GM19452 (cell line): ENCODE measurements around the gene XYLT1.

Source experiments
- ATAC-seq: cut with Tn5 transposase; IDR thresholded peaks from one replicate; pipeline ENCODE4 v1.9.1; 2021; ENCODE audit not compliant: unreplicated experiment

Gene XYLT1

DNA sequence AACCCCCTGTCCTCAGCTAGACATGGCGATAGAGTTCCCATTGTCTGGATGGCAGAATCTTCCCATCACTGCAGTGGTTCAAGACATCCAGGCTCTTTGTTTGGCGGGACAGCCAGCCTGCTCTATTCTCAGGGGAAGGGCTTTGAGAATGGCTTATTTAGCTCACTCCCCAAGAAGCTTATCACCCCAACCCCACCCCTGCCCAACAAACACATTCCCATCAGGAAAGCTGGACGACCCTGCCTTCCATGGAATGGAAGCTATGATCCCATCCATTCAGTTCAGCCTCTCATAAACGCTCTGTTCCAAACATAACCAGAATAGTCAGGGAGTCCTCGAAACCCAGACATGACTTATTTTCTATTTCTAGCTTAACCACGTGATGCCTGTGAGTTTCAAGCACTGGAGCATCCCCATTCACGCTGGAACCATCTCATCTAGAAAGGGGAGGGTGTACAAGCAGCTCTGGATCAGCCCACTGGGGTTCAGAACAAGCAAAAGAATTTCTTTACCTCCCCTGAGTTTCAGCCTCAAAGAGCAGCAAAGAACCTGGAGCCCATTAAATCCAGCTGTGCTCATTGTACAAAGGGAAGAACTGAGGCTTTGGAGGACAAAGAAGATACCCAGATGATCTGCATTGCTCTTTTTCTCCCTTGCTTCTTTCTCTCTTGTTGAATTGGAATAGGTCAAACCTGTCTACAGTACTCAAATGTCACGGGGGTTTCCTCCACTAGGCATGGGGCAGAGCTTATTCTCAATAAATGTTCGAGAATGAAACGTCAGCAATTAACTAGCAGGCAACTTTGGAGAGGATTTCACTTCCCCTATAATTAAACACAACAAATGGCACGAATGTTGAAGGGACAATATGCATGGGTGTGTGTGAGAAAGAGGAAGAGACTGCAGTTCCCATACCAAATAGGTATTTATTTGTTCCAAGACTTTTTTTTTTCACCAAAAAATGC is 93.1 kb downstream of the XYLT1 start:
- no peak for ATAC-seq

DNA sequence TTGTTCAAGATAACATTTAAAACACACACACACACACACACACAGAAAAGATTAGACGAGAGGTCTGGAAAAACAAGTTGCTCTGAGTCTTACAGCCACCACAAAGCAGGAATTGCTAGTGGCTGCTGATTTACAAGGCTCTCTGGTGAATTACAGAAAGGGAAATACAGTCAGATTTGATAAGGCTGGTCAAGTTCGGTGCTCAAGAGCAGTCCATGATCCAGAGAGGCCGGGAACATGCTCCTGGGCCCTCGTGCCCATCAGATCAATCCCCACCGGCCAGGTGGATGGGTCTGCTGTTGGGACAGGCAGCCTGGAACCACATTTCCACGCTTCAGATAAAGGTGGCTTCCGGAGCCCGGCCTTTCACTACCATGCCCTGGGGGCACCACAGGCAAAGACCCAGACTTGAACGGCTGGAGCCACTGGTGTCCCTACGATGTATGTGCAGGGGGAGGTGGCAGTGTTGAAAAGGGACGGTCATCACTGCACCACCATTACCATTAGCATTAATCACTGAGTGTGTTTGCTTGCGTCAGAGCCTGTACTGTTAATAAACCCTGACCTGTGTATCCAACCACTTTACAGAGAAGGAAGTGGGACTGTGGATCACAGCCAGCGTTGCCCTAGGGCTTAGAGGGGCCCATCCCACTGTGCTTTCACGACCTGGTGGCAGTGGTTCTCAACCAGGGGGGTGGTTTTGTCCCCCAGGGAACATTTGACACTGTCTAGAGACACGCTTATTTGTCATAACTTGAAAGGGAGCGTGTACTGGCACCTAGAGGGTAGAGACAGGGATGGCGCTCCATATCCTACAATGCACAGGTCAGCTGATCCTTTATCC is 95.1 kb downstream of the XYLT1 start:
- no peak for ATAC-seq

DNA sequence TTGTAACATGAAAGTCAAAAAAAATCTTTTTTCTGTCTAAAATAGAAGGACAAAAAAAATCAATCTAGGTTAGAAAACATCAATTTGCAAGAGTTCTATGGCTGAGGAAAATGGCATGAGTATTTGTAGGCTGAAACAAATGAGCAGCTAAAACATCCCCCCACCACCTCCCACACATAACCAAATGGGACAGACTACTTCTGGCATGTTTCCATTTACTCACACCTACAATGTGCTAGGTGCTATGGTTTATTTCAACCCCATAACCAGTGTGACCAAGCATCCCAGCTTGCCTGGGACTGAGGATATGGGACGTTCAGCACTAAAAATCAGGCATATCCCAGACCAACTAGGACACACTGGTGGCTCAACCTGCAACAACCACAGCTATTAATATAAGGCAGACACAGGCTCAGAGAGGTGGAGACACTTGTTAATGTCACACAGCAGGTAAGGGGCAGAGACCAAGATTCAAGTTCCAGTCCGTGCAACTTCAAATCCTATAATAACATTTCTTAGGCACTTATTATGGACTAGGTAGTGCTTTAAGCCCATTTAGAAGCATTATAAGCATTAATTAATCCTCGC is 96.0 kb downstream of the XYLT1 start:
- no peak for ATAC-seq

DNA sequence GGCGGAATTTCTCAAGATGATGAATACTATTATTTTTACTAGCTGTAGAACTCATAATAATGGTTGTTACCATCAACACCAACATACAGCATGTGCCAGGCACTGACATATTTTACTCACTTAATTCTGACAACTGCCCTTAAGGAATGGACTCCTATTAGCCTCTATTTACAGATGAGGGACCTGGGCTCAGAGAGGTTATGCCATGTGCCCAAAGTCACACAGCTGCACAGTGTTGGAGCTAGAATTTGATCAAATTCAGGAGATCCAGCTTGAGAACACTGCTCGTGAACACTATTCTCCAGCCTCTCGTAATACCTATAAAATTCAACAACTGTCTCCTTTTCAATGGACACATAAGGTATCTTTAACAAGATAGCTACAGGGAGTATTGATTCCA is 97.2 kb downstream of the XYLT1 start:
- no peak for ATAC-seq

DNA sequence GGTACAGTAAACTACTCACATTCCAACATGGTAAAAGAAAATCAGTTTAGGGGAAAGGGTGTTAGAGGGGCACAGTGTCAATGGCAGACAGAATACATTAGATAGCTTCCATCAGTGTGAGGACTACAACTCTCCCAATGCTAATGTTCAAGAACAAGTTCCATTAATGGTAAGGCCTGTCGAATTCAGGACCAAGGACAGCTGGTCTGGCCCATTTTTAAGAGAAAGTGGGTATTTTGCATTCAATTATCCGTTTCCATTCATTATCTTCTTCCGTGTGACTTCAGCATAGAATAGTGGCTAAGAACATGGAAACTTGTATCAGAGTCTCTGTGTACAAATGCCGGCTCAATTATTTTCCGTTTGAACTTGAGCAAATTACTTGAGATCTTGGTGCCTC is 98.4 kb downstream of the XYLT1 start:
- no peak for ATAC-seq

DNA sequence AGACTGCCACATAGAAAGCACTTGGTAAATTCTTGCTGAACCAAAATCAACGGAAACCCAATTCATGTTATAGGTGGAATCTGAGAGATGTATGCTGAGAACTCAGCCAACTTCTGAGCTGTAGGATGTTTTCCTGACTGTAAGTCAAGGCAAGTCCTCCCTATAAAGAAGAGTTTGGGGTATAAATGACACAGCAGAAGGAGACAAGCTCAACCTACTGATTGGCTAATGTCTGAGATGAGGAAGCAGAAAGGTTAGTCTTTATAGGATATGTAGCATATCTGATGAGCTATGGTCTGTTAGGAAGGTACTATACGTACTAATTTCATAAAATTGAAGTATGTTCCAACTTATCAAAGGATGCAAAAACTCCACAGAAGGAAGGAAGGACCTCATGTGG is 99.5 kb downstream of the XYLT1 start:
- ATAC-seq: no peak

DNA sequence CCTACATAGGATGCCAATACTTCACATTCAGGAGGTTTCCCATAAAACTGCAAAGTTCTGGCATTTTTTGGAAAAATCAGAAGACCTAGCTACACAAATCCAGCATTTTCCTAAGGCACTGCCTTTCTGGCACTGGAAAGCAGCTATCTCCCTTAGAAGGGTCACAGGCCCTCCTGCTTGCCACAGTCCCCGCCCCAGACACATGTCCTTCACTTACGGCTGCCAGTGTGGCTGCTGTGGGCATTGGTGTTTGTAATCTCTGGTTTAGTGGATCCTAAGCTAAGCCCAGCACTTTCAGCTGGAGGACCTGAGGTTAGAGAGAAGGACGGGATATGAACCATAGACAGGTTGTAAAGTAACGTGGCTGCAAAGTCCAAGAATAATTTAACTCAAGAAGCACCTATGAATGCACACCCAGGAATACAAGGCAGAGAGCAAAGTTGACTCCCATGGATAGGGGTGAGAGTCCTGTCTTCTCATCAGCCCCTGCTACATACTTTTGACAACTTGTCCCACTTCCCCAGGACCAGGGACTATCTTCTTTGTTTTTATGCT is 100.0 kb downstream of the XYLT1 start:
- no peak for ATAC-seq

DNA sequence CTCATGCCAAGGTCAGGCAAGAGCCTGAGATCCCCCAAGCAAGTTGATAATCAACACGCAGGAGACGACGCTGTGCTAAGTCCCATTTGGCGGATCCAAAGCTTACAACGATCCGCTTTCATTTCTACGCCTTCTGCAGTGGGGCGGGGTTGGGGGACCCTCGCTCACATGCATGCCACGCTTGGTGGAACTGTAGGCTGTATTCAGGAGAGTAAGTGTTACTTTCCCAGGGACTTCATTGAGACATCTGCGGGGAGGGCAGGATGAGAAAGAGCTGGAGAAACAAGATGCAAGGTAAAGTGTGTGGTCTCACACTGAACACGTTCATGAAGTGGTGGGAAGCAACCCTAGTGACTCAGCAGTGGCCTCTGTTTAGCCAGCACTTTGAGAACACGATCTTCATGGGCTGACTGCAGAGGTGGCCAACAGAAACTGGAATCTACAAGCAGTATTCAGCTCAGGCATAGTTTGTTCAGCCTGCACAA is 100.5 kb downstream of the XYLT1 start:
- ATAC-seq: no peak

DNA sequence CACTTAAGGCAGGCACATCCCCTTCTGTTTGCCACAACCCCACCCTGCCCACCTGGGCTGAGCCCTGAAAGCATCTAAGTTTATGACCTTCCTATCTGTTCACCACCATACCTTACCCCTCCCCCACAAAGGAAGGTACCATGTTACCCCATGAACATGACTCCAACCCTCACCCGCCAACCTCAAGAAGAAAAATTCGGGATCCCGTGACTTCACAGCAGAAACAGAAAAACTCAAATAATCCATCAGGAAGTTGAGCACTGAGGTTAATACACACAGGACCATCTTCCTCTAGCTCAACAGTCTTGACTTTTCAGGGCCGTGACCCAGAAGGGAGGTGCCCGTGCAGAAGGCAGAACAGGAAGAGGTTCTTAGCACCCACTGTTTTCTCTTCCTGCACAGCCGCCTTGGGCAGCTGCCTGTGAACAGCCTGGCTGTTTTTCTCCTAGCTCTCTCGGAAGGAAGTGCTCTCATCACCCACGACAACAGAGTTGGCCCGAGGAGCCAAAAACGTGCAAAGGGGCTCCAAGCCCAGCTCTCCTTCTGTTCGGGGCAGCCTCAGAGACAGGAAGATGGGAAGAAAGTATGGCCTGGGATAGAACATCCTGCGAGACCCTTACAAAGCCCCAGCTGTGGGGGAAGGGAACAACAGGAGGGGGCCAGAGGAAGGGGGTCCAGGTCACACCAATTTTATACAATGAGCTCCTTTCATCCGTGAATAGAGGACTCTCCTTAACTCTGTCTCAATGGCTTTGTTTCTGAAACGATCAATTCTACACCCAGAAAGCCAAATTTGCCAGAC is 101.1 kb downstream of the XYLT1 start:
- ATAC-seq: peak; percentile 85

DNA sequence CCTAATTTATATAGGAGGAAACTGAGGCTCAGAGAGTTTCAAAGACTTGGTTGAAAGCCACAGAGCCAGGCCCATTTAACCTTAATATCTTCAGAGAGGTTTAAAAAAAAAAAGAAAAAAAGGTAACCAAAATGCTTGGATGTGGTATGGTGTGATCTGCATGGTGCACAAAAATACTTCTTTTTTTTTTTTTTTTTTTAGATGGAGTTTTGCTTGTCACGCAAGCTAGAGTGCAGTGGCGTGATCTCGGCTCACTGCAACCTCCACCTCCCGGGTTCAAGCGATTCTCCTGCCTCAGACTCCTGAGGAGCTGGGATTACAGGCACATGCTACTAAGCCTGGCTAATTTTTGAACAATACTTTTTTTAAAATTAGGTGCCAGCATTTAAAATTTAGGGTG is 101.8 kb downstream of the XYLT1 start:
- ATAC-seq: no peak

DNA sequence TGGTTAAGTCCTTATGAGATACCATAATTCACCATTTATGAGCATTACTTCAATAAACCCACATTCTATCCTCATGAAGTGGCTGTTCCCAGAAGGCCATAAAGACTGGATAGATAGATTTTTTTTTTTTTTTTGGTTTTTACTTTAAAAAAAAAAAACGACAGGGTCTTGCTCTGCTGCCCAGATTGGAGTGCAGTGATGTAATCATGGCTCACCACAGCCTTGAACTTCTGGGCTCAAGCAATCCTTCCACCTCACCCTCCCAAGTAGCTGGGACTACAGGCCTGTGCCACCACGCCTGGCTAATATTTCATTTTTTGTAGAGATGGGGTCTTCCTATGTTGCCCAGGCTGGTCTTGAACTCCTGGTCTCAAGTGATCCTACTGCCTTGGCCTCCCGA is 102.3 kb downstream of the XYLT1 start:
- ATAC-seq: no peak

DNA sequence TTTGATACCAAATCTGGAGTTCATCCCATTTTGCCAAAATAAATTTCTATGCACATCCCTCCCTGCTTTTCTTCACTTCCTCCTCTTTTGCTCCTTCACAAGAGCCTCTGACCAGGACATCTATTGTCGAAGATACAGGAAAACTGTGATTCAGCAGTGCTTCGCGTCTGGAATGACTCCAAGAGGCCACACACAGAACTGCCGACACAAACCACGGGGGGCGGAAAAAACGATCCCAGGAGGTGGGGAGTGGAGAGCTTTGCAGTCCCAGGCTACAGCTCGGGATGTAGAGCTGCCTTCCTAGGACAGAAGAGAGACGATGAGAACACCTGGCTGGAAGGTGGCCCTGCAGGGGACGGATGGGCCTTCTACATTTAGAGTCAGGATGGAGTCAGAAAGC is 102.8 kb downstream of the XYLT1 start:
- no peak for ATAC-seq

DNA sequence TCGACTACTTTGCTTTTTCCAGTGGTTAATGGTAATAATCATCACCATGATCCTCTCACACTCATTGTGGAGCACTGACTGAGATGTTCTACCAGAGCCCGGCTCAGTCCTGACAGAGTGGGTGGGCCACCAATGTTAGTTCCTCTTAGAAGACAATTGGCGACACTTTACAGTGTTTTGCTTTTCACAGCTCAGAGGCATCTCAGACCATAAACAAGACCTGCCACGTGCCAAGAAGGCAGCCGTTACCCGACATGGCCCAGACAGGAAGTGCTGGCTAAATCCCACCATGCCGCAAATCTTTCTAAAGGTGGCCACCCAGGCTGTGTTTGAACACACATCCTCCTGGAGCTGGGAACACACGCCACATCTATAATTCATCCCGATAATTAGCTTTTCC is 103.7 kb downstream of the XYLT1 start:
- ATAC-seq: no peak

DNA sequence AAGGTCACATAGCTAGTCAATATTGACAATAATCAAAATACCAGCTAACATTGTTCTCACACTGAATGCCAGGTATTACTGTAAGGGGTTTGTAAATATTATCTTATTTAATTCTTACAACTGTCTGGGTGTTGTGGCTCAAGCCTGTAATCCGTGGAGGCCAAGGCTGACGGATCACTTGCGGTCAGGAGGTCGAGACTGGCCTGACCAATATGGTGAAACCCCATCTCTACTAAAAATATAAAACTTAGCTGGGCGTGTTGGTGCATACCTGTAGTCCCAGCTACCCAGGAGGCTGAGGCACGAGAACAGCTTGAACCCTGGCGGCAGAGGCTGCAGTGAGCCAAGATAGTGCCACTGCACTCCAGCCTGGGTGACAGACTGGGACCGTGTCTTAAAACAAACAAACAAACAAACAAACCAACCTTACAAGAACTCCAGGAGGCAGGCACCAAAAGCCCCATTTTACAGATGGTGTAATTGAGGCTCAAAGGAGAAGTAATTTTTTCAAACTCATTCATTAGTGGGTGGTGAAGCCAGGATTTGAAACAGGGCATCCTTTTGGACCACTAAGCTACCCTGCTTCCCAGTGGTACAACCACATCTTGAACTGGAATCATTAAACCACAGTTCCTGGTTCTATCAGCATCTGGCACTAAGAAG is 104.3 kb downstream of the XYLT1 start:
- no peak for ATAC-seq

DNA sequence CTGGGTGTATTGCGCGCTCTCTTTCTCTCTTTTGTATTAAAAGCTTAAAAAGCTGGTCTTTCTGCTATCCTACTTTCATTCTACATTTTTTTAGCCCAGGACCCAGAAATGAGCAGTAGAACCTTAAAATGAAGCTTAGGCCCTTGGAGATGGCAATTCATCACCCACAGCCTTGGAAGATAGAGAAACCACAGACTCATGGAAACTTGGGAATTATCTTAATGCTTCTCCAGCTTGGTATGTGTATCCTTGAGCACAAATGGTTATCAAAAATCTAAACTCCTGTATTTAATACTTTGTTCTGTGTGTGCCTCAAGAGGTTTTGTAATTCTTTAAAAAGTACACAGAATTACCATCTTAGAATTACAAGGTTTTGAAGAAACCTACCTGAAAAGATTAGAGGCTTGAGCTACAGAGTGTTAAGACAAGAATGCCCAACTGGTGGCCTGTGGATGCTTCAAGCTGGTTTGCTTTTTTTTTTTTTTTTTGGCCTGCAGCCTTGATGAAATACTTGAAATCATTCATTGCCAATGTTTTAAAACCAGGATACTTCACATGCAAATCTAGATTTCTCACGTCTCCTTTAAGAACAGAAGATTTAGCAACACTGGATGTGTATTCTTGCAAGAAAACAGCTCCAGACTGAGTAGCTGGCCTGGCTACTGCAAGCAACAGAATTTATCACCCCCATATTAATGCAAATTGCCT is 105.0 kb downstream of the XYLT1 start:
- no peak for ATAC-seq

DNA sequence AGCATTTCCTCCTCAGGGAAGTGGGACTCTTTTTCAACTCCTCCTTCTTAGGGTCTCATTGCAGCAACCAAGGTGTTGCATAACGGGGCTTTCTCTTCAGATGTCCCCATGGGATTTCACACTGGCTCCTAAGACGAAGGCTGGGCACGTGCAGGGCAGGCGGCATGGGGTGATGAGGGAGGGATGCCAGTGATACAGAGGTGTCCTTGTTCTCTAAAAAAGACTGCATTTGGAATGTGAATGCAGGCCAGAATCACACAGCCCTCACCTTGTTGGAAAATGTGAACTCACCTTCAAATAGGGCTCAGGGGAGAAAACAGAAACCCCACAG is 105.6 kb downstream of the XYLT1 start:
- ATAC-seq: no peak

DNA sequence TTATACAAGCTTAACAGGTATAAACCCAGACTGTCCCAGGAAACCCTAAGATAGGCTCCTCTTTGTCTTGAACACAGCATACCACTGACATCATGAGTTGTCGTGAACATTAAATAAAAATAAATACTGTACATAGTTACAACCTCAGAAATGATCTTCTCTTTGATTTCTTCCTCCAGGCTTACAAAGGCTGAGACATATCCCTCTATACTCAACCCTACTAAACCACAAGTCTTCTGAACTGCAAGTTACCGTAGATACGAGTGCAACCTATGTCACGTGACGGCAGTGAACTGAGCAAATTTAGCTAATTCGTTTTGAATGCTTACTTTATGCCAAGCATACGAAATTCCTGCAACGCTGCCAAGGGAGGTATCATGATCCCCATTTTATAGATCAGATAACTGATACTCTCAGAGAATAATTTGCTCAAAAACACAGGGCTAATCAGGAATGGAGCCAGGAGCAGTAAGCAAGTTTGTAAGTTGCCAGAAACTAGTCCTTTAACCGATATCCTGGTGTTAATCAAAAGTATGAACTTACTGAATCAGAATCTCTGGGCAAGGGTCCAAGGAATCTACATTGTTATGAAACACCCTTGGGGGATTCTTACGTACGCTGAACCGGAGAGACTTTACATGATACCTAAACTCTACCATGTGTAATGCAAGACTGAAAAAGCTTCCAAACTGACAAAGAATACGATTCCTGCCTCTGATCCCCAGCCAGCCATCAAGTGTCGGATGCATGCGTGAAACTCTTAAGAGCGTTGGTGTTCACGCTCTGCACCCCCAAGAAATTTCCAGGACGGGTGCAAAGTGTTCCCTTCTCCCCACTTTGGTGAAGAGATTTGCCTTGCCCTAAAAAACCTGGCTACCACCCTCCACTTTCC is 106.2 kb downstream of the XYLT1 start:
- ATAC-seq: no peak

DNA sequence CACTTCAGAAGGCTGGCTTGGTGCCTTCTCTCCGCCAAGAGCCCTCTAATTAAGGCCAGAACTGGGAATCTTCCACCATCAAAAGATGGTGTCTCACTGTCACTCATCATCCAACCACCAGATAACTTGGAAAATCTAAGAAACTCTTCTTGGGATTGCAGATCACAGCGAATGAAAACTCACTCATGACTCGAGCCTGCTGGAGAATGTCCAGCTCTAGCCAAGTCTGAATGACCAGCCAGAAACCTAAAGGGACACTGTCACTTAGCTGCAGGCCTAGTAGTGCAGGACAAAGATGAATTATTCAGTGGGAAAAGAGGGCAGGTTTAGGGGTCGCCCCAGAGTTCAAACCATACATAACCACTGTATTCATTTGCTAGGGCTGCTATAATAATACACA is 107.8 kb downstream of the XYLT1 start:
- ATAC-seq: no peak
